GM21529 (cell line): Measurements from ENCODE around the gene ZBTB3.
"Not testable (repeated sequence)": the region's sequence is repeated elsewhere in the genome, so short reads cannot be mapped to it uniquely, and the experiment has no call there.

Experiments used
- ATAC-seq: cut with Tn5 transposase; IDR thresholded peaks from one replicate; pipeline ENCODE4 v1.9.1; 2021; ENCODE audit not compliant: unreplicated experiment

Gene ZBTB3

DNA sequence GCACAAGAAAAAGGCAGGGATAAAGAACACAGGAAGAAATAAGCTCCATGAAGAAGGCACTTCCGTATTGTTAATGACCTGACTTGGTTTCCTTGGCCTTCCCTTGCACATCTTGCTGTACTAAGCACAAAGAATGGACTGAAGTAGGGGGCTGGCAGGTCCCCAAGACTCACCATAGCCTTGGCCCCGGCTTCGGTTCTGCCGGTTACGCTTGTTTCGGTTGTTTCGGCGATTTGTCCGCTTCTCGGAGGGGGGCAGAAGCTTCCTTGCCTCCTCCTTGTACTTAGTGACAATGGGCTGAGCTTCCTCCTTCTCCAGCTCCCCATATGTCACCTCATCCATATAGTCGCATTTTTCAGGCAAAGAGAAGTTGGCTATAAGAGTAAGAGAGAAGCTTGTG, 37.1 kb downstream of the ZBTB3 start:
- no peak for ATAC-seq

- ATAC-seq, result no peak
Measured at GRCh38 chr11:62716206-62716605, 37.8 kb downstream of the ZBTB3 start.

DNA sequence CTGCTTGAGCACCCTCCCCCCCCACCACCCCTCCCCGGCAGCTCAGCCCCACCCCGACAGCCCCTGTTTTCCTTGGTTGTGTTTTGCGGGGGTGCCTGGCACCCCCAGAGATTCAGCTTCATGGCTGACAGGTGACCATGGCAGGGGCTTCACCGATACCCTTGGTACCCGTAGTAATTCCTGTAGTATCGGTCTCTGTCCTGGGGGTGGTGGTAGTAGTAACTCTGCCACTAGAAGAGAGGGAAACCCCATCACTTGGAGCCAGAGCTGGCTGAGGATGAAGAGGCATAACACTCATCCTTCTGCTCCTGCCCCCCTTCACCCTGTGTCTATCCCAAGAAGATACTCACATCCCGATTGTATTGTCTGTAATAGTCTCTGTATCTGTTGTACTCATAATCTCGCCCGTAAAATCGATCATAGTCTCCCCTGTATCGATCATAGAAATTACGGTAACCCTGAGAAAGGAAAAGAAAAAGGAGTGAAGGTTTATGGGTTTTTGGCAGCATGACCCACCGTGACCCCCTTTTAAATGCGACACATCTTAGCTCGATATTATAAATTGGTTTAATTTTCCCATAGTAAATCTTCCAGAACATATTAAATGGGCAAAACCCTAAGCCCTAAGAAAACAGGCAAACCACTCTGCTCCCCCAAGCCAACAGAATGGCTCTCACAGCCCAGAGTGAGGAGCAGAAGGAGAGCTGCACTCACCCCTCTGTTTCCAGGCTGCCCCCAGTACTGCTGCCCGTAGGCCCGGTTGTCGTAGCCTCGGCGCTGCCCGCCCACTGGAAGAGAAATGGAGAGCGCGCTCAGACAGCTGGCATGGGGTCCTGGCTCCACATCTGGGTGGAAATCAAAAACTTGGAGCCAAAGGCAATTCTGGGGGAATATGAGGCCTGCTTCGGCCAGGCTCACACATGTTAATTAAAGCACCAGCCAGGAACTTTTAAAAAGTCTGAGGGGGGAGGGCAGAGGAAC, 38.5 kb downstream of the ZBTB3 start:
- ATAC-seq, result no peak

DNA sequence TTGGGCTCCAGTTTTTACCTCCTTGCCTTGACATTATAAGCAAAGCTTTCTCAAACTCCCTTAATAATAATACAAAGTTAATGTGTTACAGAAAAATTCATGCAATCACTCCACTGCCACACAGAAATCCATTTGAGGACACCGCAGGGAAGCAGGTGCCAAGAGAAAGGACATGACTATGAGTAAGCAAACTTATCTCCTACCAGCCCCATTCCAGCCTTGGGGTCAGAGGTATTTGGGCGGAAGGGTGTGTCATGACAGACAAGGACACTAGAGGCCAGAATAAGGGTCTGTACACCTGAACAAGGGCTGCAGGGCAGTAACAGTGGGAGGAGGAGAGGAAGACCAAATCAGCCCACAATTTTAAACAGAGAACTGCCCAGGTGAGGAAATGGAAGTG, 40.6 kb downstream of the ZBTB3 start:
- no peak for ATAC-seq

GRCh38 chr11:62712861-62713260, 41.1 kb downstream of the ZBTB3 start:
- no peak for ATAC-seq

DNA sequence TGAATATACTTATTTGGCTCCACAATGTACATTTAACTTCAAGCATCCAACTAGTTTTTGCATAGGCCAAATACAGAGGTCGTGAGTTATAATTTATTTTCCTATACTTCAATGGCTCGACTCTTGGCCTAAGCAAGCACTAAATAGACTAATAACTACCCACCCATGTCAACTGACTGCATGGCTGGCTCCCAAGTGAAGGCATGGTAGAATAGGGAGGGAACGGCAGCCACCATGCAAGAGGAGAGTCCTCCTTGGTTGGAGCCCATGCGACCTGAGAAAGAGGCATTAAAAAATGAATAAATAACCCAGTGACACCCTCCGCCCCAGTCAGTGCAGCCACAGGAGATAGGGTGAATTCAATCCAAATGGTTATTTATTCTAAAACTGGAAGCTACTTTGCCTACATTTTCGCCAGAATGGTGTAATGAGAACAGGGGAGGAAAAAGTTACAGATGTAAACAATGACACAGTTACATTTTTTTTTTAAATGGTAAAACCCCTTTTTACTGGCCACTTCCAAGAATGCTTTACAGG, 41.6 kb downstream of the ZBTB3 start:
- ATAC-seq, result no peak

DNA sequence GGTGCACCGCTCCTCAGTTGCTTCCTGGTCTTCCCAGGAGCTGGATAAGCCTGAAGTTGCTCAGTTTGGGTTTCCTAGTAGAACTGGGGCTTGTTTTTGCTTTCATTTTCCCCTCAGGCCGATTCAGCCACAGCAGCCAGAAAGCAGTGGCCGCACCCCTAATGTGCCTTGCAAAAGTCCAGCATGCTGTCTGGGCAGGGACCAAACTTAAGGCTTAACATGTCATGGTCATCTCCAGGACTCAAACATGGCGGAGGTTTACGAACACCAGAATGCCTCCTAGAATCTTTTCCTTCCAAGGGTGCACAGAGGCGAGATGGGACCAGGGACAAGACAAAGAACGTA, 44.0 kb downstream of the ZBTB3 start:
- peak; percentile 6 for ATAC-seq

DNA sequence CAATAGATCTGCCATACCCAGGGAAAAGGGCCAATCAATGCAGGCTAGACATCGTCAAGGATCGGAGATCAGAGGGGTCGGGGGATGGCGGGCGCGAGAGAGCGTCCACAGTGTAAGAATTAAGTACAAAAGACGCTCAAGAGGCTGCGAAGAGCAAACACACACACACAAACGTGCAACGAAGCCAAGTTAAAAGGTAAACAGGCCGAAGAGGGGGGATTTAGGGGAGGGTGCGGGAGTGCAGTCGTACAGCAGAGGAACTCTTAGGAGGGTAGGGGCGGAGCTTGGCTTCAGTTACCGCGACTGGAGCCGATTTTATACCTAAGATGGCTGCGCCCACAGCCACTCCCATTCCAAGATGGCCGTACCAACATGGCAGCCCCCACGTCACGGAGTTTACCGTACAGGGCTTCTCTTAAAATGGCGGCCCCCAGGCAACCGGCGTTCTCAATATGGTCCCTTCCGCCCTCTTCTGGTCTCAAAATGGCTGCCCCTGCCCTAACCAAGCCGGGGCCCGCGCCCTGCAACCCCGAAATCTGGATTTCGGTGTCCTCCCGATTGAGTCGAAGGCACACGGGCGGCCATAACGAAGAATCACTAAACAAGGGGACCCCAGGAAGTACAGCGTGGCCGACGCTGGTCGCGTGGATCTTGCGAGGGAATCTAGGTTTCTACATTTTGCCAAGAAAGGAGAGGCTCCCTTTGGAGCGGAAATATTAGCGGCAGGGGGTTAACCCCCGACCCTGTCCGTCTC, 44.5 kb downstream of the ZBTB3 start:
- ATAC-seq, result peak; percentile 70

- ATAC-seq, result no peak
Measured at GRCh38 chr11:62708793-62709192, 45.2 kb downstream of the ZBTB3 start.

- no peak for ATAC-seq
Measured at GRCh38 chr11:62708392-62708791, 45.6 kb downstream of the ZBTB3 start.

- ATAC-seq, result no peak
Measured at GRCh38 chr11:62707277-62707861, 46.6 kb downstream of the ZBTB3 start, which contains the start of the genes BSCL2 and GNG3. TSS of gene BSCL2 (minus strand) at chr11:62707424. CDS start at chr11:62707195, 229 bp downstream. TSS of gene GNG3 (plus strand) at chr11:62707676. CDS start at chr11:62708296, 620 bp downstream.

GRCh38 chr11:62706850-62707247, 47.1 kb downstream of the ZBTB3 start:
- no peak for ATAC-seq

GRCh38 chr11:62705880-62706849, 47.8 kb downstream of the ZBTB3 start:
- peak; percentile 60 for ATAC-seq

- ATAC-seq, result no peak
Measured at GRCh38 chr11:62705413-62705812, 48.5 kb downstream of the ZBTB3 start.

DNA sequence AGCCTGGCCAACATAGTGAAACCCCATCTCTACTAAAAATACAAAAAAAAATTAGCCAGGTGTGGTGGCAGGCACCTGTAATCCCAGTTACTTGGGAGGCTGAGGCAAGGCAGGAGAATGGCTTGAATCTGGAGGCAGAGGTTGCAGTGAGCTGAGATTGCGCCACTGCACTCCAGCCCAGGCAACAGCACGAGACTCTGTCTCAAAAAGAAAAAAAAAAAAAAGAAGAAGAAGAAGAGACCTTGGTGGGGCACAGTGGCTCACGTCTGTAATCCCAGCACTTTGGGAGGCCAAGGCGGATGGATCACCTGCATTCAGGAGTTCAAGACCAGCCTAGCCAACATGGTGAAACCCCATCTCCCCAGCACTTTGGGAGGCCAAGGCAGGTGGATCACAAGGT, 50.0 kb downstream of the ZBTB3 start:
- ATAC-seq, result not testable (repeated sequence)

DNA sequence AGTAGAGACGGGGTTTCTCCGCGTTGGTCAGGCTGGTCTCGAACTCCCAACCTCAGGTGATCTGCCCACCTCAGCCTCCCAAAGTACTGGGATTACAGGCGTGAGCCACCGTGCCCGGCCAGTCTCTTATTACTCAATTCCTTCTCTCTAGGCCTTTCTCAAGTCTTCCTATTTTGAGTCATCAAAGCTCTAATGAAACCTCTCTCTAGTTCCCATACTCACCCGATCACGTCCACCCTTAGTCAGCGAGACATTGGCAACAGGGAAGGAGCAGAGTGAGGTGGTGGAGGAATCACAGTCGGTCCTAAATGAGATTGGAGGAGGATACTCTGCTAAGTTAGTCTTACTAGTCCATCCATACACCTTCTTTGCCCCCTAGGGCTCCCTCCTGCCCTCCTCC, 51.7 kb downstream of the ZBTB3 start:
- no peak for ATAC-seq
